Sigmoid colon (tissue), 4 donors: ENCODE results near the gene SDK1.

Experiments used
- CTCF ChIP-seq, 4 experiments: fragments of 450-650 bp in 3 of 4; fragments of 200-600 bp in 1 of 4; IDR thresholded peaks; one replicate each; pipeline ENCODE4 v1.5.1; 2016 to 2019; ENCODE audit warnings: antibody characterized with exemption in 4 of 4, mild to moderate bottlenecking in 3 of 4, moderate library complexity in 2 of 4
- POLR2A ChIP-seq, 2 donors: fragments of 450-650 bp; IDR thresholded peaks; one replicate each; pipeline ENCODE4 v1.6.1; 2016; ENCODE audit warnings: antibody characterized with exemption in 2 of 2, mild to moderate bottlenecking in 2 of 2, moderate library complexity in 2 of 2
- POLR2AphosphoS5 ChIP-seq, 4 donors: sonication (generic); formaldehyde crosslinking; IDR thresholded peaks; one replicate each; pipeline ENCODE4 v1.6.1; 2017; ENCODE audit warnings: antibody characterized with exemption in 4 of 4

GRCh38 chr7:3955751-3956696 lies 655.0 kb downstream of the SDK1 start:
- TF ChIP-seq CTCF (IDR thresholded peaks at IDR 0.05) (no peak), POLR2AphosphoS5 (IDR thresholded peaks at IDR 0.05) (no peak), POLR2A (IDR thresholded peaks at IDR 0.05) (no peak)
